A204.1 (cell line): ENCODE data around the gene GPATCH2L.

ENCODE experiments used
- FAIRE-seq: peaks from 2 replicates; lab custom pipeline; 2012; peaks lifted over from hg19 to GRCh38; lab: Jason Lieb, UNC

GPATCH2L gene

DNA sequence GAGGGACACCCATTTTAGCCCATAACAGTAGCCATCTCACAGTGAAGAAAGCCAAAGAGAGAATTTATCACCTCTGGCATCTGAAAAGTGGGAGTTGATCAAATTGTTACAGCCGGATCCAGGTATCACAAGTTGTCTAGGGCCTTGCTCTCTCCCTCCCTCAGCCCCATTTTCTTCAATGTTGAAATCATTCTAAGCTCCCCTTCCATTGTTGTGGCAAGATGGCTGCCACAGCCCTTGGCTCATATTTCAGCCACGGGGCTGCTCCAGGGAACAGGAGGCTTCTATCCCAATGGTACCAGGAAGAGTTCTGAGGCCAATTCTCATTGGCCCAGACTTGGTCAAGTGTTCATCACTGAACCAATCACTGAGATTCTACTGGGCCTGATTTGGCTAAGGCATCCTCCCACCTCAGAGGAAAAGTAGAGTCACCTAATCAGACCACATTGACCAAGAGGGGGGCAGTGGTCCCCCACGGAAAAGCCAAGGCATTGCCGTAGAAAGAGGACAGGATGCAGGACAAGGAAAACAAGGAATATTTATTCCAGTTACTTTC lies 106.2 kb downstream of the GPATCH2L start:
- FAIRE-seq: no peak

DNA sequence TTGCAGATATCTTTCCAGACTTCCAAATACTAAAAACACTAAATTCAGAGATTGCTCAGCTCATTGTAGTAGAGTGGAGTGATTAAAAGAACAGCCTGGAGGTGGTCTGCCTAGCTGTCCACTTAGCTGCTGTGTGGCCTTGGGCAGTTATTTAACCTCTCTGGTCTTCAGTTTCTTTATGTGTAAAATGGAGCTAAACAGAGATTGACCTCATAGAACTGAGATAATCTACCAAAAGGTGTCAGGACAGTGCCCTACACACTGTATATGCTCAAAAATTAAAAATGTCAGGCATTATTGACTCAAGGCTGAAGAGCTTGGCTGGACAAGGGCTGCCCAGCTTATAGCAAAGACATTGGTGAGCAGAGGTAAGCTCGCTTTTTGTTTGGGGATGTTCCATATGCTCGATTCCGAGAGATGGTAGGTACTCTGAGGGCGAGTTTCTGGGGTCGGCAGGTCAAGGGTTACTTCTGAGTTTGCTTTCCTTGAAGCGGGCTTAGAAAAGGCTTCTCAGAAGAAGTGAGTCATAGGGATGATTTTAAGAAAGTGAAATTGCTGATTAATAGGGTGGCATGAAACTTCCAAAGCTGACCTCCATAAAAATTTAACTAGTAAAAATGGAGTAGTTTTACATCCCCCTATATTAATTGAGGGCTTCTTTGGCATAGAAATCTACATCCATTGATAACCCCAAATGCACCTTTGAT lies 107.5 kb downstream of the GPATCH2L start:
- no peak for FAIRE-seq

DNA sequence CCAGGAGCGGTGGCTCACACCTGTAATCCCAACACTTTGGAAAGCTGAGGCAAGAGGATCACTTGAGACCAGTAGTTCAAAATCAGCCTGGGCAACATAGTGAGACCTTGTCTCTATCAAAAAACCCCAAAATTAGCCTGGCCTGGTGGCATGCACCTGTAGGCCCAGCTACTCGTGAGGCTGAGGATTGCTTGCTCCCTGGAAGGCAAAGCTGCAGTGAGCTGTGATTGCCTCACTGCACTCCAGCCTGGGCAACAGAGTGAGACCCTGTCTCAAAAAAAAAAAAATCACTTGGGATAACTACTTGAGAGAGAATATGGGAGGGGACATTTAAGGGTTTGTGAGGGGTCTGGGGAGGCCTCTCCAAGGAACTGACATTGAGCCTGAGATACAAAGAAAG lies 109.0 kb downstream of the GPATCH2L start:
- FAIRE-seq: no peak

DNA sequence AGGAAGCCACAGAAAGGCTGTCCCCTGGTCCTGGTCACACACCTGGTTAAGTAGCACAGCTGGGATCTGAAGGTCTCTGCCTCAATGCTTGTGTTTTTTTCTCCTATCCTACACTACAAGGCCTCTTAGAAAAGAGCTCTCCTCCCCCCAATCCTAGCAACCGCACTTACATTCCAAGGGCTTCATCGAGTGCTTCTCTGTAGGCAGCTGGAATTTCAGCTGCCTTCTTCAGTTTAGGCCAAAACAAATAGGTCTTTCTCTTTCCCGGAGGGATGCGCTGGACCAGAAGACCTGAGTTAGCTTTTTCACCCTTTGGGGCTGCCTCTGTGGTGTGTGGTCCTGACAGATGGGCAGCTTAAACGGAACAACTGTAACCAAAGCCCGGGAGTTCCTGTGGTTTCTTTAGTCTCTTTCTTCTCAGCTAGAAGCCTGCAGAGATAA lies 109.7 kb downstream of the GPATCH2L start:
- FAIRE-seq: no peak

DNA sequence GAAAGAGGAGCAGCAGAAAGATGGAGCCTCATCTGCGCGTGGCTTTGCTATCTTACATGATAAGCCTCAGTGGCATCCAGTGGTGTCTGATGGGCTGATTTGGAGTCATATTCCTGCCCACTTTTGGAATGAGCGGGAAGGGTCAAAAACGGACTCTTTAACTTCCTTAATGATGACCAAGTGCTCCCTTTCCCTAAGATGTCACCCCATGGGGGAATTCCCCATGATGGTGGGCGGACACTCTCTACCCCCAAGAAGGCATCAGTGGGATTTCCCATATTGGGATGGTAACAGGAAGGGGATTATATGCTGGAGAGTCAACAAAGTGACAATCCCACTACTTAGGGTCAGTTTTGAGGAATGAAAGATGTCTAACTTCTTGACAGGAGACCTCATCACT lies 110.9 kb downstream of the GPATCH2L start:
- FAIRE-seq: no peak
